ENCODE results near the gene ZSWIM2.

DNA sequence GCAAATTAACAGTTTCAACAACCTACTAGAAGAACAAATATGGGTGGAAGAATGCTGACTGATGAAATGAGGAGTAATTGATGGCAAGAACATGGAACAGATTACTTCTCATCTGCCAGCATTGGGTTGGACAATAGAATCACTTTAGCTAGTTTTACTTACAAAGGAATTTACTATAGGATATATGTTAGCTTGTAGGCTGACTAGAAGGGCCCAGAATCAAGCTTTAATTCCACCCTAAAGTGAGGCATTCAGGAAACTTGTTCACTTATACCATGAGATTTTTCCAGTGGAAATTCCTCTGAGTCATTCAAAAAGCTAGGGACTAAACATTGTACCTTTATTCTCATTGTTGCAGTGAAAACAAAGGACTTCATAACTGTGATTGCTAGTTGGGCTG lies 5.0 kb upstream of the ZSWIM2 start:
- TF ChIP-seq POLR2A (IDR thresholded peaks at IDR 0.05) (no peak), EP300 (IDR thresholded peaks at IDR 0.05) (no peak)
- TF ChIP-seq, protein P1, sequence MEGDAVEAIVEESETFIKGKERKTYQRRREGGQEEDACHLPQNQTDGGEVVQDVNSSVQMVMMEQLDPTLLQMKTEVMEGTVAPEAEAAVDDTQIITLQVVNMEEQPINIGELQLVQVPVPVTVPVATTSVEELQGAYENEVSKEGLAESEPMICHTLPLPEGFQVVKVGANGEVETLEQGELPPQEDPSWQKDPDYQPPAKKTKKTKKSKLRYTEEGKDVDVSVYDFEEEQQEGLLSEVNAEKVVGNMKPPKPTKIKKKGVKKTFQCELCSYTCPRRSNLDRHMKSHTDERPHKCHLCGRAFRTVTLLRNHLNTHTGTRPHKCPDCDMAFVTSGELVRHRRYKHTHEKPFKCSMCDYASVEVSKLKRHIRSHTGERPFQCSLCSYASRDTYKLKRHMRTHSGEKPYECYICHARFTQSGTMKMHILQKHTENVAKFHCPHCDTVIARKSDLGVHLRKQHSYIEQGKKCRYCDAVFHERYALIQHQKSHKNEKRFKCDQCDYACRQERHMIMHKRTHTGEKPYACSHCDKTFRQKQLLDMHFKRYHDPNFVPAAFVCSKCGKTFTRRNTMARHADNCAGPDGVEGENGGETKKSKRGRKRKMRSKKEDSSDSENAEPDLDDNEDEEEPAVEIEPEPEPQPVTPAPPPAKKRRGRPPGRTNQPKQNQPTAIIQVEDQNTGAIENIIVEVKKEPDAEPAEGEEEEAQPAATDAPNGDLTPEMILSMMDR (IDR thresholded peaks at IDR 0.05), result no peak

All from tibial nerve (tissue), 4 donors.